Forelimb muscle (tissue), 1 donor: ENCODE results near the gene CD300A. TPM values are rescaled to one million over a fixed set of nuclear protein-coding genes. Genes with fewer than 3 reads are reported as not detected.
"Not testable (repeated sequence)": the region's sequence is repeated elsewhere in the genome, so short reads cannot be mapped to it uniquely, and the experiment has no call there.

ENCODE experiments used
- DNase-seq: peaks from one replicate; pipeline ENCODE4 v3.0.0-alpha.2; 2013; ENCODE audit warnings: low read depth
- polyA plus RNA-seq: library from polyadenylated mRNA; unstranded; fragments of 120-200 nt; gene quantifications from one replicate; pipeline ENCODE4 v1.2.1, GENCODE V29; 2013; ENCODE audit not compliant: insufficient read length

The CD300A gene
- polyA plus RNA-seq, 1 donor: 1.2 TPM

DNA sequence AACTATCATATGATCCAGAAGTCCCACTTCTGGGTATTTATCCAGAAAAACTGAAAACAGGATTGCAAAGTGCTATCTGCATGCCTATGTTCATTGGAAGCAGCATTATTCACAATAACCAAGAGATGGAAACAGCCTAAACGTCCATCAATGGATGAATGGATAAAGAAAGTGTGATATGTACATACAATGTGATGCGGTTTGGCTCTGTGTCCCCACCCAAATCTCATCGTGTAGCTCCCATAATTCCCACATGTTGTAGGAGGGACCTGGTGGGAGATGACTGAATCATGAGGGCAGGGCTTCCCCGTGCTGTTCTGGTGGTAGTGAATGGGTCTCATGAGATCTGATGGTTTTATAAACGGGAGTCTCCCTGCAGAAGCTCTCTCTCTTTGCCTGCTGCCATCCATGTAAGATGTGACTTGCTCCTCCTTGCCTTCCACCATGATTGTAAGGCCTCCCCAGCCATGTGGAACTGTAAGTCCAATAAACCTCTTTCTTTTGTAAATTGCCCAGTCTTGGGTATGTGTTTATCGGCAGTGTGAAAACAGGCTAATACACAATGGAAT is 52.1 kb downstream of the CD300A start:
- not testable (repeated sequence) for DNase-seq

DNA sequence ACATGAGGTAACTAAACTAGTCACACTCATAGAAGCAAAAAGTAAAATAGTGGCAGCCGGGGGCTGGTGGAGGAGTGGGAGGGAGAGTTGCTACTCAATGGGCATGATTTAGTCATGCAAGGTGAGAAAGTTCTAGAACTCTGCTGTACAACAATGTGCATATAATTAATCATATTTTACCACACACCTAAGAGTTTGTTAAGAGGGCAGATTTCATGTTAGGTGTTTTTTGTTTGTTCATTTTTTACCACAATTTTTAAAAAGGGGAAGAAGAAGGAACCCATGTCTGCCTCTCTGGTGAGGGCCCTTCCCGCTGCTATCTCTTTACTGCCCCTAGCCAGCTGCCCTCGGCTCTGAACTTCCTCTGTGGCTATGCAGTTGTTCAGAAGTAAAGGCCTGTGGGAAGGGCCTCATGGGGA is 53.6 kb downstream of the CD300A start:
- no peak for DNase-seq

DNA sequence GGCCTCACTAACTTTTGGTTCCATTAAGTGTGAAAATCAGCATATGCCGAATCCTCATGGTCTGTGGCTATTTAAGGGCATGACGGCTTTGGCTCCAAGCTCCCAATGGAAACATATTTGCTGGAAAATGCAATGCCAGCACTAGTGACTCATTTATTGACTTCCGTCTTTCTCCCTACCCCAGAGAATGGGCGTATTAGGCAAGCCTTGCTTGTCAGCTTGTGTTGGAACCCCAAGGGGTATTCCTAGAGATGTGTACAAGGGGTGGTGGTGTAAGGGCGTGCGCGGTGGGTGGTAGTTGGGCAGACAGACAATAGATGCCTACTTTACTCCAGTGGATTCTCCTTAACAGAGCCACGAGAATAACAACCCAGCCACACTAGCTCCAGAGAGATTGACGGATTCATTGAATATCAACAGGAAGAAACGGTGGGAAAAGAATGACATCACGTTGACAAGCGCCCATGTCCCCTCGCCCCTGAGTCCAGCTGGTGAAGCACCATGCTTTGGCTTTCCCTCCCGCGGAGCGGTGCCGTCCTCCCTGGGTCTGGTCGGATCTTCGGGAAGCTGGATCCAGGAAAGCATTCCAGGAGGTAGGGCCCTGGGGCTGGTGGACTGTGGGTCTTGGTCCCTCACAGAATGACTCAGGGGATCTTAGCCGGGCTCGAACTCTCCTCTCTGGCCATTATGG is 54.5 kb downstream of the CD300A start:
- no peak for DNase-seq

DNA sequence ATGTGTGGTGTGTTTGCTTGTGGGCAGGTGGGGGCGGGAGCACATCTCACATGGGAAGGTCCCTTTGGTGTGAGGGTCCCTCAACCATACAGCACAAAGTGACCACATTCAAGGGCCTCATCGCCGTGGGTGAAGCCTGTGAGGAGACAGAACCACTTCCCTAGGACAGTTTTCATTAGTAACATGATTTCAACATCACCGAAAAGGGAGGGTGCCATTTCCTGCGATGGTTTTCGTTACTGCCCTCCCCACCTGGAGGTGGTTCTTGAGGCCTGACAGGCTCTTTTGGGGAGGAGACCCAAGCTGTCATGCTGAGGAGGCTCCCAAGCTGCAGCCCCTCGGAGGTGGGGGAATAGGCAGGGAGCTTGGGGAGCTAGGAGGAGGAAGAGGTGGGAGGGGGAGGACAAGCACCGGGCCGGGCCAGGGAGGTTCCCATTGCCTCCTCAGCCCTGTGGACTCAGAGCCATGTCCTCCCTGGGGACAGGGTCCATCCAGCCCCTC is 55.3 kb downstream of the CD300A start:
- DNase-seq: no peak

DNA sequence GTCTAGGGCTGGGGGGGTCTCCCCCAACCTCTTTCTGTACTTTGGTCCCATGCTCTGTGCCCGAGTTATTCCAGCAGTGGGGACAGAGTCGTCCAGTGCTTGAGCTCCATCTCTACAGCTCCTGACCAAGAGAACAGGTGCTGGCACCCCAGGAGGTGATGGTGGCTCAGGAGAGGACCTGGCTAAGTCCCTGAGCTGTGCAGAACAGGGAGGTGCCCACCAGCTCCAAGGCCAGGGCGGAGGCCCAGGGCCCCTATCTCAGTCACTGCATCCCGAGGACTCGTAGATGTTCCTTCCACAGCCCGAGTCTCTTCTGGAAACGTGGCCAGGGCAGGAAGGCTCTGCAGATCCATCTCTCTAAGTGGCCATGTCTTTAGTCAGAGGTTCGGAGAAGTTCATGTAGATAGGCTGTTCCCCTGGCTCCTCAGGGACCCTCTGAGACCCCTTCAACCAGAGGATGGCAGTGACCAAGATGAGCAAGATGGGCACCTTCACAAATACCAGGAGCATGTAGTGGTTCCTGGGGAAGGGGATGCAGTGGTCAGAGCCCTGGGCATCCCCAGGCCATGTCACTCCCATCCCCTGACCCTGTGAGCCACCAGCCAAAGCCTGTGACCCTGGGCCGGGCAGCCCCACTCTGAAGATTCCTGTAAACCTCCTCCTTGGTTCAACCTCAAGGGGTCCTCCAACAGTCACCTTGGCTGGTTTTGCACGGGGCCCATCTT is 56.1 kb downstream of the CD300A start:
- no peak for DNase-seq

DNA sequence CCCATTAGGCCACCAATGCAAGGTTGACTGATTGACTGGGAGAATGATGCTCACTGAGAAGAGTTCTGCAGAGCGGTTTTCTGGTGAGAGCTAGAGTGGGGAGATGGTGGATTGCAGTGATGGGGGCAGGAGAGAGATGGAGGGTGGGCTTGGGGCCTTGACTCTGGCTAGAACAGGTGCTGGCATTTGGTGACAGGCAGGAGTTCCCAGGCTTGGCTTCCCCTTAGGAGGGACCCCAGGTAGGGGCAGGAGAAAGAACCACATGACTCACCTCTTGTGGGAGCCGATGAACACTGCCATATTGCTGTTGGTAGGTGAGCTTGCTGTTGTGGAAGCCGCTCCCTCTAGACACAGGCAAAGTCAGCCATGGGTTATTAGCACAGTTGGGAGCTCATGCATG is 56.9 kb downstream of the CD300A start:
- DNase-seq: no peak

DNA sequence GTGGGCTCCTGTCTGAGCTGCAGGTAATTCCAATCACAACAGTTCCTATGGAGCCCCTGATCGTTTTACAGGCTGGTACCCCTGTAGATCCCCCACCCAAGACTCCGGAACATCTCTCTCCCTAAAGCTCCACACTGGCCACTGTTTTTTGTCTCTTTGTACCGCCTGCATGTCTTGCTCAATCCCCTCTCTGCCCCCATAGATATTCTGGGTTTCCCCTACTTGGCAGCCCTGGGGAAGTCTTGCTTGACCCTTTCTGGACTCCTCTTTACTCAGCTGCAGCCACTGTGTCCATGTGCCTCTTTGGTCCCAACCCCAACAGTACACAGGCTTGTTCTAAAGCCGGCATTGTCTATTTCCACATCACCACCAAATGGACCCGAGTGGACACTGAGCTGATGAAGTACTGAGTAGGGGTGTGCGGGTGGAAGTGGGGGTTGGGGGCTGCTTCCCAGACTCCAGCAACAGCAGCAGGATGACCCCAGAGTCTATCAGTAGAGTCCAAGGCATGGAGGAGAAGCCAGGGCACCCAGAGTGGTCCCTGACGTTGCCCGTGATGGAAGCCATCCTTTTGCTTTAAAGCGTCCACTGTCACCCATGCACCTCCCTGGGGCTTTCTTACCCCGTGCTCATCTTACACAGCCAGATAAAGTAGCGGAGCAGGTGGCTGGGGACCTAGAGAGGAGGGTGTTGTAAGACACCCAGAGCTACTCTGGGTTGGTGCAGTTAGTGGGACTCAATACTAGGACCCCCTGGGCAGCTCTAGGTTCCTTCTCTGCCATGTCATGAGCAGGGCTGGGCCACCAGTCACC is 58.4 kb downstream of the CD300A start:
- no peak for DNase-seq

DNA sequence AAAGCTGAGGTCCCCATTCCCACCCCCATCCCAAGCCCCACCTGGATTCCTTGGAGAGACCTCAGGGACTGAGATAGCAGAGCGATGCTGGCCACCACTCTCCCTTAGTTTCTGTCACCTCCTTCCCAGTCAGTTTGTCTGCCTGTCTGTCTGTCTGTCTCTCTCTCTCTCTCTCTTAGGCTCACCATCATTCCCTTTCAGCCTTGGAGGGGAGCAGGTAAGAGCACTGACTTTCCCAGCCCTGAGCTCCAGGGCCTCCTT is 59.0 kb downstream of the CD300A start:
- no peak for DNase-seq

DNA sequence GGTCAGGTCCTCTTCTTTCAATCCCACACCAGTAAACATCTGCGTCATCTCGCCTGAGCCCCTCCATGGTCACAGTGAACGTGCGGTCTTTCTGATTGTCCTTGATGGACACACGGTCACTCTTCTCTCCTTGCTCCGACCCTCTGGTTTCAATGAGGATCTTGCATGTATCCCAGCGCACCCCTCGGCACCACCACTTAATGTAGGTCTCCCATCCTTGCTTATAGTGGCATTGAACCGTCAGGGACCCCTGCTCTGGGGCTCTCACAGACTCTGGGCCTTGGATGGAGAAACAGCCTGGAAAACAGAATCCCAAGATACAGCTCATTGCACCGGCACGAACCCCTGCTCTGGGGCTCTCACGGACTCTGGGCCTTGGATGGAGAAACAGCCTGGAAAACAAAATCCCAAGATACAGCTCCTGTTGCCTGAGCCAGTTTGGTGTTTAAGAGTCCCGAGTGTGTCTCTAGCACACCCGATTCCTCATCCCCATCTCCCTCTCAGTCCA is 59.4 kb downstream of the CD300A start:
- DNase-seq: no peak

DNA sequence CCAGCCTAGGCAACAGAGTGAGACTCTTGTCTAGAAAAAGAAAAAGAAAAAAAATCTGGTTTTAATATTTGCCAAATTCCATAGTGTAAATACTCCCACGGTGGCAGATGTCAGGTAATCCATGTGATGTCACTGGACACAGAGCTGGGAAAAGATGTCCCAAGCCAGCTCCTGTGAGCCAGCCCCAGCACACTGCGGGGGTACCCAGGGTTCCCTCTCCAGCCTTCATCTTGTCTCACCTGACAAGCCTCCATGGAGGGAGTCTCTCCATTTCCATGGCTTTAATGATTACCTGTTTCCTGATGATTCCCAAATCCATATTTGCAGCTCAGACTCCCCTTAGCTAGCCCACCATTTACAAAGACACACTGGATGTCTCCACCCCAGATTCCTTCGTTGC is 60.2 kb downstream of the CD300A start:
- DNase-seq: no peak

DNA sequence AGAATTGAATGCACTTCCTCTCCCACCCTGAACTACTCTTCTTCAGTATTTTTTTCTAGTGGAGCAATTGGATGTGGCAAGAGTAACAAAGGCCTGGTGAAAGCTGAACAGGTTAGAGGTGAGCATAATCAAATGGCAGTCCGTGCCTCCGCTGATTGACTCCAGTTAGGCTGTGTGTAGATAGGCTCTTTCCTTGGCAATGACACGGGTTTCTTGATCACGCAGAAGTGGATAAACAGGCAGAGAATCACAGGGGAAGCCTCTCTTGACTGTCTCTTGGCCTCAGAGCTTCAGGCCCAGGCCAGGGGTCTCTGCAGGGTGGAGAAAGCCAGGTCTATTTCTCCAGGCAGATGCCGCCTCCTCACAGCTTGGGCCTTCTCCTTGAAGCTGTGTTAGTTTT is 60.6 kb downstream of the CD300A start:
- DNase-seq: no peak

DNA sequence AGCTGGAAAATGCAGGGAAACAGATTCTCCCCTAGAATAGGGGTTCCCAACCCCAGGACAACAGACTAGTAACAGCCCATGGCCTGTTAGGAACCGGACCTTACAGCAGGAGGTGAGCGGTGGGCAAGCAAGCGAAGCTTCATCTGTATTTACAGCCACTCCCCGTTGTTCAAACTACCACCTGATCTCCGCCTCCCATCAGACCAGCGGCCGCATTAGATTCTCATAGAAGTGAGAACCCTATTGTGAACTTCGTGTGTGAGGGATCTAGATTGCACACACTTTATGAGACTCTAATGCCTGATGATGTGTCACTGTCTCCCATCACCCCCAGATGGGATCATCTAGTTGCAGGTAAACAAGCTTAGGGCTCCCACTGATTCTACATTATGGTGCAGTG is 61.3 kb downstream of the CD300A start:
- no peak for DNase-seq

DNA sequence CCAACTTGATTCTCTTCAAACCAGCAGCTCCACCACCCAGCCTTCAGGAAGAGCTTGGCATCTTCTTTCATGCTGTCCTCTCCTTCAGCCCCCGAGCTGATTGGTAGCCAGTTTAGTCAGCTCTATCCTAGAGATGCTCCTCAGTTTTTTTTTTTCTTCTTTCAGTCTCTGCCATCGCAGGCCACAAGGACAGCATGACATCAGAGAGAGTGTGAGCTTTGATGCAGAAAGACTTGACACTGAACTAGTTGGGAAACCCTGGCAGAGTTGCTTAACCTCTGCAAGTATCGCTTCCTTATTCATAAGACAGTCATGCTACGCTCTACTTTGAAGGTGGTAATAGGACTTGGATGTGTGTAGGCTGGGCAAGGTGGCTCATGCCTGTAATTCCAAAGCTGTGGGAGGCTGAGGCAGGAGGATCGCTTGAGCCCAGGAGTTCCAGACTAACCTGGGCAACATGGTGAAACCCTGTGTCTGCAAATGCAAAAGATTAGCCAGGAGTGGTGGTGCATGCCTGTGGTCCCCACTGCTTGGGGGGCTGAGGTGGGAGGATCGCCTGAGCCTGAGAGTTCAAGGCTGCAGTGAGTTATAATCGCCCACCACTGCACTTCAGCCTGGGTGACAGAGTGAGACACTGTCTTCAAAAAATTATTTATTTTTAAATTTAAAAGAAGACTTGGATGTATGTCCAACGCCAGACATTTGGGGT is 62.2 kb downstream of the CD300A start:
- DNase-seq: no peak

DNA sequence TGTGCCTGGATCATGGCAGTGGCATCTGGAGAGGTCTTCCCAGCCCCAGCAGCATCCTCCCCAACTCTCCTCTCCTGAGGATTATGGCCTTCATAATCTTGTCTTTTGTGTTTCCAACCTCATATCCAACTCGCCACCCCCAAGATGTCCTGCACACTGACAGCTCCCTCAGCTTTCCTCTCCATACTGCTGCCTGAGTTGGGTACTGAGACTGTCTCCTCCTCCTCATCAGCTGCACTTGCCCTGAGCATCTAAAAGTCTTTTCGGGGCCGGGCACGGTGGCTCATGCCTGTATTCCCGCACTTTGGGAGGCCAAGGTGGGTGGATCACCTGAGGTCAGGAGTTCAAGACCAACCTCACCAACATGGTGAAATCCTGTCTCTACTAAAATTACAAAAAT is 62.8 kb downstream of the CD300A start:
- DNase-seq: no peak

DNA sequence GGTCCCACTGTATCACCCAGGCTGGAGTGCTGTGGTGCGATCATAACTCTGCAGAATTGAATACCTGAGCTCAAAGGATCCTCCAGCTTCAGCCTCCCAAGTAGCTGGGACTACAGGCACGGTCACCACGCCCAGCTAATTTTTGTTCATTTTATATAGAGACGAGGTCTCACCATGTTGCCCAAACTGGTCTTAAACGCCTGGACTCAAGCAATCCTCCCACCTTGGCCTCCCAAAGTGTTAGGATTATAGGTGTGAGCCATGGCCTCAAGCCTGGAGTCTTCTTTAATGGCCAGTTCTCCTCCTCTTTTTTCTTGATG is 64.4 kb downstream of the CD300A start:
- no peak for DNase-seq

DNA sequence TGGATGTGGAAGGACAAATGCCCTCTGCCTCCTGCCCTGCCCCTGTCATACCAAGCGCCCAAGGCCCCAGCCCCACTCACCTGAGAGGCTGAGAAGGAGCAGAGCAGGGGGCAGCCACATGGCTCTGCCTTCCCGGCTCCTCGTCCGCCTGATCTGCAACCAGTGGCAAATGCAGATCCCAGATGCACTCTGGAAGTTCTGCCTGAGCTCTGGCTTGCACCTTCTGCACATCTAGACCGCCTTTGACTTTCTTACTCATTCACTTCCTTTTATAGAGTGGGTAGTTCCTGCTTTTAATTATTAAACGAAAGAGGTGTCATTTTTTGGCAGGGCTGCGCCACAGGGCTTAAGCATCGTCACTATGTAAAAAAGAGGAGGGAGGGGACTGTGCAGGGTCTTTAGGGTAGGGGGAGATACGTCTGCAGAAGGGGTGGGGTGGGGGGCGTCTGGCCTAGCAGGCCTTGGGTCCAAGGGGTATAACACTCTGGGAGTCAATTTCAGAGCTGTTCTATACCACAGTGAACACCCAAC is 64.9 kb downstream of the CD300A start, which contains the start of gene CD300LB:
Gene CD300LB, minus strand, starts transcription at position 245 of the 531 bp plus-strand sequence. Its CDS starts 125 bp downstream, at position 120.
- no peak for DNase-seq

DNA sequence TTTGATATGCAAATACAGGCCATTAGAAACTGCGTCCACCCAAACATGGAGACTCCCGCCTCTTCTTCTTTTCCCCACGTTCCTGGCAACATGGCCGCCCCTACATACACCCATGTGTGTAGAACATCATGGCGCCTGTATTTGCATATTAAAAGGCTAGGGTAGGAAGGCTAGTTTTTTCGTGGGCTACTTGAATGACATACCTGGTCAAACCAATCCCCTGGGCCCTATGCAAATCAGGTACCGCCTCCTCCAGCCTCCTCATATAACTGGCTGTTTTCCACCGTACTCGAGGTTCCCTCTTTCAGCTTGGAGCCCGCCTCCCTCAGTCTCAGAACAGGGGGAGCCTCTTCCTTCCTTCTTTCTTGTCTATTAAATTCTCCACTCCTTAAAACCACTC is 65.7 kb downstream of the CD300A start:
- DNase-seq: no peak
